Liver (tissue), 9 donors: ENCODE results near the gene NARS2. TPM values are rescaled to one million over a fixed set of nuclear protein-coding genes. Genes with fewer than 3 reads are reported as not detected.

Experiments used
- DNase-seq: peaks from one replicate; pipeline ENCODE4 v3.0.0-alpha.2; 2017; ENCODE audit warnings: low spot score
- H3K27ac ChIP-seq, 2 donors: one replicate each; pipeline ENCODE4 v1.7.0; 2013; ENCODE audit warnings: inconsistent platforms in 2 of 2, low read length in 2 of 2, control low read depth in 1 of 2, low read depth in 1 of 2, mild to moderate bottlenecking in 1 of 2
- H3K27me3 ChIP-seq, 4 donors: one replicate each; pipeline versions ENCODE4 v1.6.1 to v1.7.0; 2013; ENCODE audit warnings: low read length in 3 of 4, inconsistent platforms in 1 of 4, mild to moderate bottlenecking in 1 of 4, moderate library complexity in 1 of 4; ENCODE audit not compliant: control insufficient read depth in 4 of 4, insufficient read depth in 4 of 4
- H3K36me3 ChIP-seq, 4 donors: one replicate each; pipeline versions ENCODE4 v1.6.1 to v1.7.0; 2013; ENCODE audit warnings: low read length in 3 of 4, mild to moderate bottlenecking in 3 of 4, low read depth in 1 of 4, moderate library complexity in 1 of 4; ENCODE audit not compliant: control insufficient read depth in 4 of 4, insufficient read depth in 3 of 4
- H3K4me1 ChIP-seq, 4 donors: one replicate each; pipeline versions ENCODE4 v1.6.1 to v1.7.0; 2013; ENCODE audit warnings: low read length in 3 of 4, mild to moderate bottlenecking in 3 of 4, moderate library complexity in 1 of 4; ENCODE audit not compliant: control insufficient read depth in 4 of 4, insufficient read depth in 4 of 4
- H3K4me3 ChIP-seq, 3 donors: one replicate each; pipeline versions ENCODE4 v1.6.1 to v1.7.0; 2013; ENCODE audit warnings: low read length in 3 of 3, control low read depth in 1 of 3, low read depth in 1 of 3, mild to moderate bottlenecking in 1 of 3
- H3K9ac ChIP-seq, 2 donors: one replicate each; pipeline ENCODE4 v1.7.0; 2013; ENCODE audit warnings: low read length in 2 of 2, mild to moderate bottlenecking in 2 of 2, moderate library complexity in 2 of 2, control low read depth in 1 of 2, low read depth in 1 of 2
- H3K9me3 ChIP-seq, 4 donors: one replicate each; pipeline versions ENCODE4 v1.6.1 to v1.7.0; 2013; ENCODE audit warnings: low read length in 3 of 4; ENCODE audit not compliant: control insufficient read depth in 4 of 4
- EGR1 ChIP-seq, 2 donors: IDR thresholded peaks; 2 replicates each; pipeline ENCODE4 v1.6.1; 2016 to 2018; ENCODE audit warnings: antibody characterized with exemption in 2 of 2, low read depth in 2 of 2
- FOXA1 ChIP-seq: IDR thresholded peaks from 2 replicates; pipeline ENCODE4 v1.6.1; 2016; ENCODE audit warnings: antibody characterized with exemption
- FOXA2 ChIP-seq: IDR thresholded peaks from 2 replicates; pipeline ENCODE4 v1.6.1; 2016; ENCODE audit warnings: antibody characterized with exemption
- GABPA ChIP-seq, 2 donors: IDR thresholded peaks in 1 of 2; conservative IDR thresholded peaks in 1 of 2; 2 replicates each; pipeline ENCODE4 v1.6.1; 2016; ENCODE audit warnings: antibody characterized with exemption in 2 of 2, mild to moderate bottlenecking in 1 of 2, moderate library complexity in 1 of 2
- HNF4A ChIP-seq, 2 donors: conservative IDR thresholded peaks; 2 replicates each; pipeline ENCODE4 v1.6.1; 2016; ENCODE audit warnings: antibody characterized with exemption in 2 of 2, mild to moderate bottlenecking in 2 of 2
- JUND ChIP-seq, 2 donors: IDR thresholded peaks; 2 replicates each; pipeline ENCODE4 v1.6.1; 2016; ENCODE audit warnings: antibody characterized with exemption in 2 of 2
- NR2F2 ChIP-seq: IDR thresholded peaks from 2 replicates; pipeline ENCODE4 v1.6.1; 2016; ENCODE audit warnings: antibody characterized with exemption
- RAD21 ChIP-seq, 2 donors: IDR thresholded peaks; 2 replicates each; pipeline ENCODE4 v1.6.1; 2016; ENCODE audit warnings: antibody characterized with exemption in 2 of 2, mild to moderate bottlenecking in 2 of 2
- SP1 ChIP-seq: IDR thresholded peaks from 2 replicates; pipeline ENCODE4 v1.6.1; 2018; ENCODE audit warnings: antibody characterized with exemption, mild to moderate bottlenecking
- TAF1 ChIP-seq: conservative IDR thresholded peaks from 2 replicates; pipeline ENCODE4 v1.6.1; 2016; ENCODE audit warnings: antibody characterized with exemption, mild to moderate bottlenecking
- ZBTB33 ChIP-seq: IDR thresholded peaks from 2 replicates; pipeline ENCODE4 v1.6.1; 2016; ENCODE audit warnings: antibody characterized with exemption
- WGBS: extraction: QIAGEN DNeasy Blood & Tissue Kit; methylation state at CpG from one replicate; pipeline ENCODE4 v1.1.7; 2013; 5-methylcytosine and 5-hydroxymethylcytosine counted together
- polyA plus RNA-seq, 2 donors: library from polyadenylated mRNA; stranded (reverse) in 1 of 2; unstranded in 1 of 2; fragments of 200-250 nt in 1 of 2; fragments of >200 nt in 1 of 2; fragmentation: Nextera tagmentation in 1 of 2; extraction: Ambion mirVana in 1 of 2; gene quantifications; one replicate each; pipeline versions ENCODE4 v1.2.1 to v1.2.3, GENCODE V29; 2013 to 2015
- total RNA-seq, 2 donors: library from RNA; depleted of rRNA; stranded (reverse); fragments of >200 nt; gene quantifications; one replicate each; pipeline ENCODE4 v1.2.3, GENCODE V29; 2014
- TF ChIP-seq, protein P1 (sequence below): fragments of 150-350 bp; IDR thresholded peaks from 2 replicates; pipeline ENCODE4 v1.5.1; 2017; ENCODE audit warnings: improper control_type of control experiment, low read depth, low read length; ENCODE audit not compliant: missing input control
- TF ChIP-seq, protein P2 (sequence below): IDR thresholded peaks from 2 replicates; pipeline ENCODE4 v1.6.1; 2016; ENCODE audit warnings: antibody characterized with exemption
- TF ChIP-seq, protein P3 (sequence below): IDR thresholded peaks from 2 replicates; pipeline ENCODE4 v1.6.1; 2016; ENCODE audit warnings: antibody characterized with exemption
- TF ChIP-seq, protein P4 (sequence below): IDR thresholded peaks from 2 replicates; pipeline ENCODE4 v1.6.1; 2016; ENCODE audit warnings: antibody characterized with exemption, mild to moderate bottlenecking
- donor health status: healthy.
- donor health status: healthy.
- donor health status: healthy.
- donor health status: healthy.
- donor health status: healthy.

The NARS2 gene
- total and polyA plus RNA-seq, 4 donors: 10.4 to 19.4 (median 11.8) TPM

DNA sequence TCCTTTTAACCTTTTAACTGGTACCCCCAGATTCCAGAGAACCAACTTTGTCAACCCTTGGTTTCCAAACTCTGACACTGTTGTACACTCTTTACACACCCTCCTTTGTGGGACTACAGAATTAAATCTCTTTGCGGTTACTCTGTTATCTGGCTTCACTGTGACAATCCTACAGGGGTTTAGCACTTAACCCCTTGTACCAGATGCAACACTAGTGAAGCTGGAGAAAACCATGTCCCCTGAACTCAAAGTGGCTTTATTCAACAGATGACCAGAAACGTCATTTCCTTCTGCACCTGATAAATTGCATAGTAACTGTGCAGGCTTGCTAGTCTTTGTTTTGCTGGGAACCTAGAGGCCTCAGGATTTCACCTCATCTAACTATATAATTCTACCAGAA lies 151.4 kb downstream of the NARS2 start:
- WGBS: 89% methylated on average over 2 of the region's 2 CpGs
- Histone ChIP-seq H3K27ac (no peak overlapping the region), H3K36me3 (no peaks in the 10 kb centered on the region), H3K9ac (no peak overlapping the region), H3K4me1 (peaks cover 0 to 20% (median 16%) of the 10 kb centered on the region in 4 donors), H3K9me3 (no peaks in the 10 kb centered on the region), H3K4me3 (no peak overlapping the region), H3K27me3 (no peaks in the 10 kb centered on the region)
- no peak for DNase-seq
- TF ChIP-seq, protein P1, sequence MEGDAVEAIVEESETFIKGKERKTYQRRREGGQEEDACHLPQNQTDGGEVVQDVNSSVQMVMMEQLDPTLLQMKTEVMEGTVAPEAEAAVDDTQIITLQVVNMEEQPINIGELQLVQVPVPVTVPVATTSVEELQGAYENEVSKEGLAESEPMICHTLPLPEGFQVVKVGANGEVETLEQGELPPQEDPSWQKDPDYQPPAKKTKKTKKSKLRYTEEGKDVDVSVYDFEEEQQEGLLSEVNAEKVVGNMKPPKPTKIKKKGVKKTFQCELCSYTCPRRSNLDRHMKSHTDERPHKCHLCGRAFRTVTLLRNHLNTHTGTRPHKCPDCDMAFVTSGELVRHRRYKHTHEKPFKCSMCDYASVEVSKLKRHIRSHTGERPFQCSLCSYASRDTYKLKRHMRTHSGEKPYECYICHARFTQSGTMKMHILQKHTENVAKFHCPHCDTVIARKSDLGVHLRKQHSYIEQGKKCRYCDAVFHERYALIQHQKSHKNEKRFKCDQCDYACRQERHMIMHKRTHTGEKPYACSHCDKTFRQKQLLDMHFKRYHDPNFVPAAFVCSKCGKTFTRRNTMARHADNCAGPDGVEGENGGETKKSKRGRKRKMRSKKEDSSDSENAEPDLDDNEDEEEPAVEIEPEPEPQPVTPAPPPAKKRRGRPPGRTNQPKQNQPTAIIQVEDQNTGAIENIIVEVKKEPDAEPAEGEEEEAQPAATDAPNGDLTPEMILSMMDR: no peak
- TF ChIP-seq NR2F2: no peak
- TF ChIP-seq, protein P2, sequence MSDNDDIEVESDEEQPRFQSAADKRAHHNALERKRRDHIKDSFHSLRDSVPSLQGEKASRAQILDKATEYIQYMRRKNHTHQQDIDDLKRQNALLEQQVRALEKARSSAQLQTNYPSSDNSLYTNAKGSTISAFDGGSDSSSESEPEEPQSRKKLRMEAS: no peak
- TF ChIP-seq JUND (IDR thresholded peaks at IDR 0.05): no peak
- TF ChIP-seq FOXA1: no peak
- TF ChIP-seq GABPA (IDR thresholded peaks at IDR 0.05 in 1 of 2, conservative IDR thresholded peaks at IDR 0.05 in 1 of 2): no peak

- no peaks in the 10 kb centered on the region for H3K9me3 ChIP-seq
- no peak for TF ChIP-seq FOXA2
- TF ChIP-seq, protein P3, sequence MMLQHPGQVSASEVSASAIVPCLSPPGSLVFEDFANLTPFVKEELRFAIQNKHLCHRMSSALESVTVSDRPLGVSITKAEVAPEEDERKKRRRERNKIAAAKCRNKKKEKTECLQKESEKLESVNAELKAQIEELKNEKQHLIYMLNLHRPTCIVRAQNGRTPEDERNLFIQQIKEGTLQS: no peak
- TF ChIP-seq TAF1: no peak
- TF ChIP-seq HNF4A (conservative IDR thresholded peaks at IDR 0.05): no peak
- TF ChIP-seq NR2F2: no peak
- TF ChIP-seq EGR1 (IDR thresholded peaks at IDR 0.05; ENCODE audit: low read depth in 2 of 2): no peak
- TF ChIP-seq, protein P2: no peak
- TF ChIP-seq, protein P1: no peak
- no peak for TF ChIP-seq JUND (IDR thresholded peaks at IDR 0.05)
- TF ChIP-seq, protein P4, sequence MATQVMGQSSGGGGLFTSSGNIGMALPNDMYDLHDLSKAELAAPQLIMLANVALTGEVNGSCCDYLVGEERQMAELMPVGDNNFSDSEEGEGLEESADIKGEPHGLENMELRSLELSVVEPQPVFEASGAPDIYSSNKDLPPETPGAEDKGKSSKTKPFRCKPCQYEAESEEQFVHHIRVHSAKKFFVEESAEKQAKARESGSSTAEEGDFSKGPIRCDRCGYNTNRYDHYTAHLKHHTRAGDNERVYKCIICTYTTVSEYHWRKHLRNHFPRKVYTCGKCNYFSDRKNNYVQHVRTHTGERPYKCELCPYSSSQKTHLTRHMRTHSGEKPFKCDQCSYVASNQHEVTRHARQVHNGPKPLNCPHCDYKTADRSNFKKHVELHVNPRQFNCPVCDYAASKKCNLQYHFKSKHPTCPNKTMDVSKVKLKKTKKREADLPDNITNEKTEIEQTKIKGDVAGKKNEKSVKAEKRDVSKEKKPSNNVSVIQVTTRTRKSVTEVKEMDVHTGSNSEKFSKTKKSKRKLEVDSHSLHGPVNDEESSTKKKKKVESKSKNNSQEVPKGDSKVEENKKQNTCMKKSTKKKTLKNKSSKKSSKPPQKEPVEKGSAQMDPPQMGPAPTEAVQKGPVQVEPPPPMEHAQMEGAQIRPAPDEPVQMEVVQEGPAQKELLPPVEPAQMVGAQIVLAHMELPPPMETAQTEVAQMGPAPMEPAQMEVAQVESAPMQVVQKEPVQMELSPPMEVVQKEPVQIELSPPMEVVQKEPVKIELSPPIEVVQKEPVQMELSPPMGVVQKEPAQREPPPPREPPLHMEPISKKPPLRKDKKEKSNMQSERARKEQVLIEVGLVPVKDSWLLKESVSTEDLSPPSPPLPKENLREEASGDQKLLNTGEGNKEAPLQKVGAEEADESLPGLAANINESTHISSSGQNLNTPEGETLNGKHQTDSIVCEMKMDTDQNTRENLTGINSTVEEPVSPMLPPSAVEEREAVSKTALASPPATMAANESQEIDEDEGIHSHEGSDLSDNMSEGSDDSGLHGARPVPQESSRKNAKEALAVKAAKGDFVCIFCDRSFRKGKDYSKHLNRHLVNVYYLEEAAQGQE: no peak
- TF ChIP-seq RAD21 (IDR thresholded peaks at IDR 0.05): no peak
- TF ChIP-seq SP1: no peak
- no peak for TF ChIP-seq FOXA1
- TF ChIP-seq ZBTB33: no peak
- H3K27ac ChIP-seq: no peak overlapping the region
- H3K9ac ChIP-seq: no peak overlapping the region
- H3K27me3 ChIP-seq: no peaks in the 10 kb centered on the region
- peaks cover 0 to 32% (median 20%) of the 10 kb centered on the region in 4 donors for H3K4me1 ChIP-seq
- DNase-seq: no peak
- no peak overlapping the region for H3K4me3 ChIP-seq
- H3K36me3 ChIP-seq: no peaks in the 10 kb centered on the region
- WGBS: 56% methylated on average over 9 of the region's 9 CpGs
These were observed 153.9 kb downstream of the NARS2 start for GRCh38 chr11:78420796-78421209.
